GM04503 (cell line): Measurements from ENCODE around the gene TLE1.
"Not testable (repeated sequence)": the region's sequence is repeated elsewhere in the genome, so short reads cannot be mapped to it uniquely, and the experiment has no call there.

Source experiments
- DNase-seq: peaks from one replicate; pipeline ENCODE4 v3.0.0-alpha.2; 2012; ENCODE audit warnings: low read depth

Gene TLE1

GRCh38 chr9:81599837-81600236 is 89.5 kb downstream of the TLE1 start:
- no peak for DNase-seq

- no peak for DNase-seq
Observed at GRCh38 chr9:81598811-81599210, 90.5 kb downstream of the TLE1 start.

GRCh38 chr9:81598123-81598497 is 91.2 kb downstream of the TLE1 start:
- no peak for DNase-seq

GRCh38 chr9:81597419-81598122 is 91.8 kb downstream of the TLE1 start:
- no peak for DNase-seq

- no peak for DNase-seq
Observed at GRCh38 chr9:81596679-81597418, 92.5 kb downstream of the TLE1 start.

- DNase-seq: no peak
Observed at GRCh38 chr9:81595887-81596543, 93.3 kb downstream of the TLE1 start.

GRCh38 chr9:81595293-81595692 is 94.1 kb downstream of the TLE1 start:
- not testable (repeated sequence) for DNase-seq

GRCh38 chr9:81594415-81594814 is 94.9 kb downstream of the TLE1 start:
- no peak for DNase-seq

GRCh38 chr9:81592887-81593266 is 96.5 kb downstream of the TLE1 start:
- no peak for DNase-seq

GRCh38 chr9:81591791-81592190 is 97.6 kb downstream of the TLE1 start:
- DNase-seq: no peak

- no peak for DNase-seq
Observed at GRCh38 chr9:81590688-81591087, 98.7 kb downstream of the TLE1 start.

- DNase-seq: no peak
Observed at GRCh38 chr9:81589819-81590218, 99.5 kb downstream of the TLE1 start.

- DNase-seq: no peak
Observed at GRCh38 chr9:81589392-81589791, 100.0 kb downstream of the TLE1 start.

- DNase-seq: no peak
Observed at GRCh38 chr9:81588148-81588871, 101.0 kb downstream of the TLE1 start.

GRCh38 chr9:81586786-81587185 is 102.6 kb downstream of the TLE1 start:
- DNase-seq: no peak

- DNase-seq: no peak
Observed at GRCh38 chr9:81585191-81585763, 104.1 kb downstream of the TLE1 start.

GRCh38 chr9:81584099-81584498 is 105.2 kb downstream of the TLE1 start:
- DNase-seq: no peak

GRCh38 chr9:81581986-81582385 is 107.4 kb downstream of the TLE1 start:
- DNase-seq: no peak

- no peak for DNase-seq
Observed at GRCh38 chr9:81579381-81579780, 110.0 kb downstream of the TLE1 start.

- peak; percentile 42 for DNase-seq
Observed at GRCh38 chr9:81578606-81579005, 110.7 kb downstream of the TLE1 start.

- DNase-seq: no peak
Observed at GRCh38 chr9:81575956-81576355, 113.4 kb downstream of the TLE1 start.

GRCh38 chr9:81574405-81574804 is 114.9 kb downstream of the TLE1 start:
- no peak for DNase-seq
